NCI-H1092 (cell line): ENCODE data around the gene TMEM72.

Experiments
- DNase-seq: peaks from one replicate; lab custom pipeline; 2025; lab: John Stamatoyannopoulos, UW

TMEM72 gene

GRCh38 chr10:44934416-44935200, 23.5 kb downstream of the TMEM72 start:
- DNase-seq: no peak

GRCh38 chr10:44935201-44935965, 24.2 kb downstream of the TMEM72 start:
- no peak for DNase-seq

GRCh38 chr10:44935966-44936295, 24.8 kb downstream of the TMEM72 start:
- no peak for DNase-seq

GRCh38 chr10:44936314-44936975, 25.3 kb downstream of the TMEM72 start:
- no peak for DNase-seq

GRCh38 chr10:44937196-44938005, 26.3 kb downstream of the TMEM72 start:
- no peak for DNase-seq

- no peak for DNase-seq
These were observed 27.8 kb downstream of the TMEM72 start for GRCh38 chr10:44938956-44939355.

- DNase-seq: no peak
These were observed 28.7 kb downstream of the TMEM72 start for GRCh38 chr10:44939691-44940401.

GRCh38 chr10:44944354-44944753, 33.2 kb downstream of the TMEM72 start:
- DNase-seq: no peak

GRCh38 chr10:44946205-44946604, 35.1 kb downstream of the TMEM72 start:
- no peak for DNase-seq

- no peak for DNase-seq
These were observed 36.4 kb downstream of the TMEM72 start for GRCh38 chr10:44947371-44948152.

- DNase-seq: no peak
These were observed 37.5 kb downstream of the TMEM72 start for GRCh38 chr10:44948642-44949041.

- DNase-seq: no peak
These were observed 38.1 kb downstream of the TMEM72 start for GRCh38 chr10:44949127-44949802.

- DNase-seq: no peak
These were observed 38.8 kb downstream of the TMEM72 start for GRCh38 chr10:44949915-44950314.

GRCh38 chr10:44950326-44951225, 39.4 kb downstream of the TMEM72 start:
- no peak for DNase-seq

- no peak for DNase-seq
These were observed 40.6 kb downstream of the TMEM72 start for GRCh38 chr10:44951576-44952226.

- no peak for DNase-seq
These were observed 41.7 kb downstream of the TMEM72 start for GRCh38 chr10:44952779-44953231.

GRCh38 chr10:44954042-44954441, 42.9 kb downstream of the TMEM72 start:
- DNase-seq: no peak

- no peak for DNase-seq
These were observed 43.8 kb downstream of the TMEM72 start for GRCh38 chr10:44954962-44955361.
